Brain pericyte (primary cell): ENCODE measurements around the gene ZNF256.

Experiments
- DNase-seq: peaks from one replicate; pipeline ENCODE4 v3.0.0-alpha.2; 2012; ENCODE audit warnings: low read depth, low spot score

ZNF256 gene

DNA sequence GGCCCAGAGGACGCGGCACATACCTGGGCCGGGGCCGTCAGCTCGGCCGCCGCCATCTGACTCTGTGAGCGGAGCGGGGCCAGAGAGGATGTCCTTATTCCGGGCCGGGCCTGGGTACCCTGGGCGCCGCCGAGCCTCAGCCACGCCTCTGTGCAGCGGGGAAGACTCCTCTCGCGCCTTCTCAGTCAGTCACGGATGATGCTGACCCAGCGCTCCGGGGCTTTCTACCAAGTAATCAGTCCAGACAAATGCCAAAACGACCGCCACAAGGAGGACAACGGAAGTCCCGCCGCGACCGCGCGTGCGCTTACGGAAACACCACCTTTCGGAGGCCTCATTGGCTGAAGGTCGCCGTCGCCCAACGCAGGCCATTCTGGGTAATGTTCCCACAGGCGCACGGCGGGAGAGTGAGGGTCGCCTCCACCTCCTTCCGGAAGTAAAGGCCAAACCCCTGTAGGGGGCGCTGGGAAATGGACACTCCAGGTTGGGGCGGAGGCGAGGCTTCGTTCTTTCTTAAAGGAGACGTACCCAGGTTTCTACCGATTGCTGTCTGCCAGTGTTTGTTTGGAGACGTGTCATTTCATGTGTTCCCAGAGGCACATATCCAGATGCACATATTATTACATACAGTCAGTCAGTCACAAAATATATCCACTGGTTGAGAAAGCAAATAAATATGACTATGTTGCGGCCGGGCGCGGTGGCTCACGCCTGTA, at the start of gene ZNF256:
Gene ZNF256 (minus strand): TSS at position 288 of the 716 bp plus-strand sequence. CDS start 232 bp downstream, at position 56.
- peak; percentile 86 for DNase-seq

DNA sequence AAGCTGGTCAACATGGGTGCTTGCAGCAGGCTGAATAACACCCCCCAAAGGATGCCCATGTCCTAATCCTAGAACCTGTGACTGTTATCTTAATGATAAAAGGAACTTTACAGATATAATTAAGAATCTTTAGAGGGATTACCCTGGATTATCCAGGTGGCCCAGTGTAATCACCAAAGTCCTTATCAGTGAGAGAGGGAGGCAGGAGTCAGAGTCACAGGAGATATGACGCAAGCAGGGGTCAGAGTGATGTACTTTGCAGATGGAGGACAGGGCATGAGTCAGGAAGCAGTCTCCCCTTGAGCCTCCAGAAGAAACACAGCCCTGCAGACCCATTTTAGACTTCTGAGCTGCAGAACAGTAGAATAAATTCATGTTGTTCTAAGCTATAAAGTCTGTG, 45.3 kb upstream of the ZNF256 start:
- no peak for DNase-seq

DNA sequence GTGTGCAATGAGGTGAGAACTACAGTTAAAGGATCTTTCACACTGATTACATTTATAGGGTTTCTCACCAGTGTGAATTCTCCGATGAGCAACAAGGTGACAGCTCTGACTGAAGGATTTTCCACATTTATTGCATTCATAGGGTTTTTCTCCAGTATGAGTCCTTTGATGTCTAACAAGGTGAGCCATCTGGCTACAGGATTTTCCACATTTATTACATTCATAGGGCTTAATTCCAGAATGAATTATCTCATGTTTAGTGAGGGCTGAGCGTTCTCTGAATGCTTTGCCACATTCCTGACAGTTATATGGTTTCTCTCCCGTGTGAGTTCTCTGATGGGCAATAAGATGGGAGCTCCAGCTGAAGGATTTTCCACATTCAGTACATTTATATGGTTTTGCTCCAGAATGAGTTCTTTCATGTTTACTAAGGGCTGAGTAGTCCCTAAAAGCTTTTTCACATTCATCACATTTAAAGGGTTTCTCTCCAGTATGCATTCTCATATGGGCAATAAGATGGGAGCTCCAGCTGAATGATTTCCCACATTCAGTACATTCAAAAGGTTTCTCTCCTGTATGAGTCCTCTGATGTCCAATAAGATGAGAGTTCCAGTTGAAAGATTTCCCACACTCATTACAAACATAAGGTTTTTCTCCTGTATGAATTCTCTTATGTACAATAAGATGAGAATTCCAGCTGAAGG, 31.2 kb upstream of the ZNF256 start:
- no peak for DNase-seq

DNA sequence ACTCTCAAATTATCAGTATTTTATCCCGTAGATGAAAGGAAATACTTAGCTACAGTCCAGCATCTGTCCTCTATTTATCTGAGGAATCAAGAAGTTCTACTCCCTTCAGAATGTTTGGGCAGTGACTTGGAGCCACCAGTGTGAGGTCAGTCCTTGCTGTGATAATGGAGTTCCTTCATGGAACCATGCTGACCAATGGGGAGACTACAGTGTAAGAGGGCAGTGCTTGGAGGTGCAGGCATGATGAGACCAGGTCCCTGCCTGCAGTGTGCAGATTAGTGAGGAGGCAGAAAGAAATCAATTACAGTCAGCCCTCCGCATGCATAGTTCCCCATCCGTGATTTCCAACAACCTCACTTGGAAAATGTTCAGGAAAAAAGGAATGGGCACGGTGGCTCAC, 26.9 kb upstream of the ZNF256 start, which contains the start of gene C19orf18:
Gene C19orf18 (minus strand): TSS at position 101 of the 400 bp plus-strand sequence. CDS start 102 bp downstream, outside the sequence.
- DNase-seq, result no peak

DNA sequence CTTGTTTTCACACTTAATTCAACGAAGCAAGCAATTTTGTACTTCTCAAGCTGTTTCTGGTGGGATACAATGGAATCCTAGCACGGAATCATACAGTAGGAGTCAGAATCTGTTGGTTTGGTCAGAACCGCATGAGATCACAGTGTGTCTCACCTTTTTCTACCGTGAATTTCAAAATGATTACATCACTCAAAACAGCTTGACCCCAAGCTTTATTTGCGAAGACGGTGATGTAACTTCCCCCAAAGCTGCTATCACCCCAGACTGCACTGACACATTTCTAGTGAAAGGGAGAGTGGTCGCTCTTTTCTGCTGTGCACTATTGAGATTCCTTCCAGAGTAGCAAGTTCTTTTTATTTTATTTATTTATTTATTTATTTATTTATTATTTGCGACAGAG, 17.3 kb upstream of the ZNF256 start:
- DNase-seq, result no peak

DNA sequence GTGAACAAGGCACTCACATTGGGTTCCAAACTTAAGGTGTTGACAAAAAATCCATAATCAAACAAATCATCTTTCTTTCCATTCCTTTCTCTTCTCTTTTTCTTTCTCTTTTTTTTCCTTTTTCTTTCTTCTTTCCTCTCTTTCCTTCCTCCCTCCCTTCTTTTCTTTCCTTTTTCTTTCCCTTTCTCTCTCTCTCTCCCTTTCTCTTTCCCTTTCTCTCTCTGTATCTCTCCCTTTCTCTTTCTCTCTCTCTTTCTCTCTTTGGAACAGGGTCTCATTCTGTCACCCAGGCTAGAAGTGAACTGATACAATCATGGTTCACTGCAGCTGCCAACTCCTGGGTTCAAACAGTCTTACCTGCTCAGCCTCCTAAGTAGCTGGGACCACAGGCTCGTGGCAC, 14.3 kb upstream of the ZNF256 start:
- no peak for DNase-seq

DNA sequence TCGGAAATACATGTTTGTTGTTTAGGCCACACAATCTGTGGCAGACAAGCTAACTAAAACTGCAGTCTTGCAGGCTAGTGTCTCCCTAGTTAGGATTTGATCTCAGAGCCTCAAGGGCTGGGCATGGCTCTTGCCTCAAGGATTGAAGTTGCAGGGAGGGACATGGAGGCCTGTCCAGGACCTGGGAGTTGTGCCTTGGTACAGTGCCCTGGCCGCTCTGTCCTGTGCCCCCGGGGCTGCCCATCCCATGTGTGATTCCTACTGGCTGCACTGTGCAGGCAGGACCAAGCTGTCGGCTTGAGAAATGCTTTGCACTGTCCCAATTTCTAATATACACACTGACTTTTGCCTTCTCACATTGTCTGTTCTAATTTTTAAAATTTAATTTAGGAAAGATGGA, 7.5 kb upstream of the ZNF256 start:
- DNase-seq, result no peak

DNA sequence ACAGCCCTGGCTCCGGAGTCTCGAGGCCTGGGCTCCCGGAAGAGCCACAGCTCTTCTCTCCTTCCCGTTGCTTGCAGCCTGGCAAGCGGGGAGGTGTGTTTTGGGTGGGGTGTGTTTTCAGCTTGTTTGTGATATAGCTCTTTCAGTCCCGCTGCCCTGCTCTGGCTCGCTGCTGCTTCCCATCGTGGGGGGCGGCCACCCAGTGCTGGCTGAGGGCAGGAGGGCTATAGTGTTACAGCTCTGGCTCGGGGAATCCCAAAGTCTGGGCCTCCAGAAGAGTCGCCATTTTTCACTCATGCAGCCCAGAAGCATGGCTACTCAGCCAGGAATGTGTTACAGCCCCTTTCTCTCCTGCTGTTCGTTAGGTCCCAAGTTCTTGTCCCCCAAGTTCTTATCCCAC, 2.2 kb upstream of the ZNF256 start:
- DNase-seq, result no peak

DNA sequence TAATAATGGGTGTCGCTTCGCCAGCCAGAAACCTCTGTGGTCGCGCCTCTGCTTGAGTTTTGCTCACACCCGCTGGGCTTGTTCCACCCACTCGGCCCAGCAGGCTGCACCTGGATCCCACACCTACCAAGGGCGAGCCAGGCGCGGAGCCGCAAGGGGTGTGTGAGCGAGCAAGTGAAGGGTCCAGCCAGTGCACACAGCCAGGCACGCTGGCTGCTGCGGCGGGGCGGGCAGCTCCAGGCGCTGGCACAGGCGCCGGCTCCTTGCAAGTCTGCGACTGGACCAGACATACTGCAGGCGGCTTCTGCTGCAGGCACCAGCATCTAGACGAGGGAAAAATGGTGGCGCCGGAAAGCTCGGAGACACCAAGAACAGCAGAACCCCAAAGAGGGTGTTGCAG, 1.8 kb upstream of the ZNF256 start:
- no peak for DNase-seq

DNA sequence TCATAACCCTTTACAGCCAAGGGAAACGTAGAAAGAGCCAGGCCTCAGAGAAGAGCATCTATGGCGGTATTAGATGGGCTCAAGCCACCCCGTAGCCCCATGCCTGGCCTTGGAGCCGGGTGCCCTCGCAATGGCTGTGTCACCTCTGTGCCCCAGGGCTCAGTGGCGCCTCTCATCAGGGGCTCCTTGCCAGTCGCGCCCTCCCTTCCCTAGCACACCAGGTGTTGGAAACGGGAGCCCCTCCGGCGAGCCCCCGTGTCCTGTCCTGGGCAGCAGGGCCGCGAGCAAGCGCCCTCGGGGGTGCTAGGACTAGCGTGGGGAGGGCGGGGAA, 453 bp downstream of the ZNF256 start:
- no peak for DNase-seq

DNA sequence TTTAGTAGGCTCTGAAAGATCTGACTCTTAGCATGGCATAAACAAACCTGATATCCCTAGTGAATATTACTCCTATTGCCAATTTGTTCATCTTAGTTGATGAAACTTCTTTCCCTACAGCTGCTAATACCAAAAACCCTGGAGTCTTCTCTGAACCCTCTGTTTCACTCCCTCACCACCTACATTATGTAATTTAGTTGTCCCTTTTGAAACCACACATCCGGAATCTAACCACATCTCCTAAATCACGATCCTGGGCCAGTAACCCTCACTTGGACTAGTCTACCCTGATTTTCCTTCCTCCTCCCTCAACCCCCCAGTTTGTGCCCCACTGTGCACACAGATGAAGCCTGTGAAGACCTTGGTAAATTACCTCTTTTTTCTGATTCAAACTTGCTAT, 1.2 kb downstream of the ZNF256 start:
- DNase-seq, result no peak

DNA sequence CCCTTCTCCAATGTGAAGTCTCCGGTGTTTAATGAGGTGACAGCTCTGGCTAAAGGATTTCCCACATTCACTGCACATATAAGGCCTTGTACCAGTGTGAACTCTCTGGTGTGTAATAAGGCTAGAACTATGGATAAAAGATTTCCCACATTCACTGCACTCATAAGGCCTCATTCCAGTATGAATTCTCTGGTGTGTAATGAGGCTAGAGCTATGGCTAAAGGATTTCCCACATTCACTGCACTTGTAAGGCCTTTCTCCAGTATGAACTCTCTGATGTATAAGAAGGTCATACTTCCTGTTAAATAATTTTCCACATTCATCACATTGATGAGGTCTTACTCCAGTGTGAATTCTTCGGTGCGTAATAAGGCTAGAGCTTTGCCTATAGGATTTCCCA, 5.9 kb downstream of the ZNF256 start:
- DNase-seq, result no peak

DNA sequence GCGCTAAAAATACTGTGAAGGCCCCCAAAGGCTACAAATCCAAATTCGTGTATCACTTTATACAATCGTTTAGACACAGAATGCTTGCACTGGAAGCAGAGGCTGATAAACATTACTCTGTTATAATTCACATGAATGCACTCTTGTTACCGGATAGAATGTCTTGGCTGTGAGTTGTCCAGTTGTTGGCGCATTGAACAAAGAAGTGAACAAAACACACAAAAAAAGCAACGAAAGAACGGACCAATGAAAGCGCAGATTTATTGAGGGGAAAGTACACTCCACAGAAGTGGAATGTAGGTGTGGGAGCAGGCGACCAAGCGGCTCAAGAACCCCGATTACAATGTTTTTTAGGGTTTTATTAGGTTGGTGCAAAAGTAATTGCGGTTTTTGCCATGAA, 11.8 kb downstream of the ZNF256 start:
- DNase-seq, result no peak

DNA sequence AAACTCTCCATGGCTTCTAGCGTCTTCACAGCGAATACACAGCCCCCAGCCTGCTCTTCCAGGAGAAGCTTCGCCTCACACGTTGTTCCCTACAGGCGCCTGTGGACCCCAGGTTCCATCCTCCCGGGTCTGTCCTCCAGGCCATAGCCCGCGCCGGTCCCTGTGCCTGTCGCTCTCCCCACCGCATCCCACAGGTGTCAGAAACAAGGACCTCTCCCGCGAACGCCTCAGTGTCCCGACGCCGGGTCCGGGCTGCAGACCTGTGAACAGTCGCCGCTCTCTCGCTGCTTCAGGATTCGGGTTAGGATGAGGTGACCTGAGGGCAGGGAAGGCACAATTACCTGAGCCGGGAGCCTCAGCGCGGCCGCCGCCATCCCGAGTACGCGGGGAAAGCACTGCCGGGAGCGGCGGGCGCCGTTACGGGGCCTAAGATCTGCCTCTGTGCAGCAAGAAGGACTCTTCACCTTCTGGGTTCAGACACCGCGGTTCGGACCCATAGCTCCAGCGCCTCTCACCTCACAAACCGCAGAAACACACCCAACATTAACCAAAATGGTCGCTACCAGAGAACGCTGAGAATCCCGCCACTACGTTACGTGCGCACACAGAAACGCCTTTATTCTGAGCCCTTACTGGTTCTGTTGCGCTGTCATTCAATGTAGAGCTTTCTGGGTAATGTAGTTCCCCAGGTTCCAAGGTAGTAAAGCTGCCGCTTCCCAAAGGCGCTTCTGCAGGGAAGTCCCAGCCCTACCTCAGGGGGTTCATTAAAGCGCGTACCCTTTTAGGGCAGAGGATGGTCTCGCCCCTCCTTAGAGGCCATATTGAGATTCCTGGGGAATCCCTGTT, 12.5 kb downstream of the ZNF256 start, which contains the start of gene ZNF418:
Gene ZNF418 (minus strand): TSS at position 583 of the 846 bp plus-strand sequence. CDS start 1,580 bp downstream, outside the sequence.
- DNase-seq, result peak; percentile 32

DNA sequence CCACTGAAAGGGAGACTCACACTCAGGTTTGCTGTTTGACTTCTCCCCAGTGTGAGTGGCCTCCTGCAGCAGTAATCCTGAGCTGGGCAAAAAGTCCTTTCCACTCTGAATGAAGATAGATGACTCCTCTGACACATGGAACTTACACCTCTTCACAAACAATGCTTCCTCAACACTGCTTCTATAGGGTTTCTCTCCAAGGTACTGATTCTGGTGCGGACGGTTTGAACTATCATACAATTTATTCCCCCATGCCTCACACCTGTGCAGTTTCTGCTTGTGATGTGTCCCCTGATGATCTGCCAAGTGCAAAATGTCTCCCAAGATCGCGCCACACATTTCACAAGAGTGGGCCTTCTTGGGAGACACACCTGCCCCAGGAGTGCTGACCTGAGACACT, 19.9 kb downstream of the ZNF256 start:
- DNase-seq, result no peak

DNA sequence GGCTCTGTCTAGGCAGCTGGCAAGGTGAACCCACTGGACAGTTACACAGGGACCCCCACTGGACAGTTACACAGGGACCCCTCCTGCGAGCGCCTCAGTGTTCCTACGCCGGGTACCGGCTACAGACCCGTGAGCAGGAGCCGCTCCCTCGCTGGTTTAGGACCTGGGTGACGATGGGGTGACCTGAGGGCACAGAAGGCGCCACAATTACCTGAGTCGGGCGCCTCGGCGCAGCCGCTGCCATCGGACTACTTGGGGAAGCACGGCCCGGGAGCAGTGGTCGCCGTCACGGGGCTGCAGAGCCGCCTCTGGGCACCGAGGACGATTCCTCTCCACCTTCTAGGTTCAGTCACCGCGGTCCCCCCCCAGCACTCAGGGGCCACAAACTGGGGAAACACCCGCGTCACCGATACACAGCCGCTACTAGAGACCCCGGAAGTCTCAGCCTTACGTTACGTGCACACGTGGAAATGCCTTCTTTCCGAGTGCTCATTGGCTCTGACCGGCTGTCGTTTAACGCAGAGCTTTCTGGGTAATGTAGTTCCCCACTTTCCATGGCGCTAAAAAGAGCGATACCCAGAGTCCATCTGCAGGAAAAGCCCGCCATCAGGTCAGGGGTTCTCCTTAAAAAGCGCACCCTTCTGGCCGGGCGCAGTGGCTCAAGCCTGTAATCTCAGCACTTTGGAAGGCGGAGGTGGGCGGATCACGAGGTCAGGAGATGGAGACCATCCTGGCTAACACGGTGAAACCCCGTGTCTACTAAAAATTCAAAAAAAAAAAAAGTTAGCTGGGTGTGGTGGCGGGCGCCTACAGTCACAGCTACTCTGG, 31.1 kb downstream of the ZNF256 start, which contains the start of gene ZNF417:
Gene ZNF417 (minus strand): TSS at position 425 of the 828 bp plus-strand sequence. CDS start 181 bp downstream, at position 244.
- peak; percentile 79 for DNase-seq

DNA sequence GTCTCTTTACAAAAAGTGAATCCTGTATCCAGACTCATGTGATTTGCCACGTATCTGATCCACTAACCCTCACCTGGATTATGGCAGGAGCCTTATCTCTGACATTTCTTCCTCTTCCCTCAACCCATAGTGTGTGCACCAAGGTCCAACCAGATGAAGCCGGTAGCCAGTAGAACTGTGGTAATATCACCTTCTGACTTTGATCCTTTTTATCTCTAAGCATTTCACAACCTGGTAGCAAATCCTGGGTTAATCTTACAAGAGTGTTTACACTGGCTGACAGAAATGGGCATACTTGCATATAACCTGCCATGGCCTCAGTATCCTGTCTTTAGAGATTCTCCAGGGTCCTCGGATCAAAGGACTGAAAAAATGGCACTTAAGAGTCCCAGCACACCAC, 33.0 kb downstream of the ZNF256 start:
- DNase-seq, result no peak

DNA sequence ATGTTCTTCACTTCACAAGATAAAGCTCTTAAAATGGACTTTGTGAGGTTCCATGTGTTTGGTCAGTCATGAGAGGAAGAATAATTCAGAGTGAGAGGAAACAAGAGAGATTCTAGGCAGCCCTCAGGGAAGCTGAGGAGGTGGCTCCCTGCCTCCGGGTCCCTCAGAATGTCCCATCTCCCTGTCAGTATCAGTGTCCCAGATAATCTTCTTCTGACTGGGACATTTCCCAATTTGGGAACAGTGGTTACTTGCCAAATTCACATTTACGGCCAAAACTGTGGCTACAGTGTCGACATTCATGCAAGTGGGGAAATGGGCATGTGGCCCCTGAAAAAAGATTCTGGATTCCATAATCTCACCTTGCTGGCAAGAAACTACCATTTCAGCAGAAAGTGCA, 40.1 kb downstream of the ZNF256 start:
- no peak for DNase-seq

DNA sequence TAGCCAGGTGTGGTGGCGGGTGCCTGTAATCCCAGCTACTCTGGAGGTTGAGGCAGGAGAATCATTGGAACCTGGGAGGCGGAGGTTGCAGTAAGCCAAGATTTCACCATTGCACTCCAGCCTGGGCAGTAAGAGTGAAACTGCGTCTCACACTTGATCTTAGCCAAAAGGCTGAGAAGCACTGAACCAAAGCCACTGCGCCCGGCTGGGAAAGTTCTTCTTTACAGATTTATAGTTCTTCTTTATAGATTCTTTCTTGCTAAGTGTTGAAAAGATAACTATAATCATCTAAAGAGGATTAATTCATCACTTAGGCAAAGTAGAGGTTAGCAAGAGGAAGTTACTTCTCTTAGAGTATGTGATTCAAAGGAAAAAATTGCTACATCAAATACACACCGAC, 42.2 kb downstream of the ZNF256 start:
- no peak for DNase-seq

DNA sequence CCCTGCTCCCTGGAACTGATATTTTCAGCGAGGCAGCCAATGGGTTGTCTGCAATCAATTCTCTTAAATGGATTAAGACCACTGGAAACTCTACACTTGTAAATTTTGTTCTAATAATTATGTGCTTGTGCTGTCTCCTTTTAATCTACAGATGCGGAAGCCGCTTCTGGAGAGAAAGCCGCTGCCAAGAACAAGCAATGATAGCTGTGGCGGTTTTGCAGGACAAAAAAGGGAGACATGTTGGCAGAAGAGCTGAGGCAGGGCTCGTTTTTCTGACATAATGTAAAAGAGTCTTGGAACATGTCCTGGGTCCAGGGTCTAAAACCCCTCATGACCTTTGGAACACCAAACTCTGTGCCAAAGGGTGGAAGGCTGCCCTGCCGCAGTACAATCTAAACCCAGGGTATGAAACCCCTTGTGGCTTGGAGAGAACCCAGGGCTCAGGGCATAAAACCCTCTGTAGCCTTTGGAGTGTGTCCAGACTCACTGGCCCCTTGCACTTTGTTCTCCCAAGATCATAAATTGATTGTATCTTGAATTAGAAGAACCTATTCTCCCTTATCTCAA, 43.8 kb downstream of the ZNF256 start:
- no peak for DNase-seq

DNA sequence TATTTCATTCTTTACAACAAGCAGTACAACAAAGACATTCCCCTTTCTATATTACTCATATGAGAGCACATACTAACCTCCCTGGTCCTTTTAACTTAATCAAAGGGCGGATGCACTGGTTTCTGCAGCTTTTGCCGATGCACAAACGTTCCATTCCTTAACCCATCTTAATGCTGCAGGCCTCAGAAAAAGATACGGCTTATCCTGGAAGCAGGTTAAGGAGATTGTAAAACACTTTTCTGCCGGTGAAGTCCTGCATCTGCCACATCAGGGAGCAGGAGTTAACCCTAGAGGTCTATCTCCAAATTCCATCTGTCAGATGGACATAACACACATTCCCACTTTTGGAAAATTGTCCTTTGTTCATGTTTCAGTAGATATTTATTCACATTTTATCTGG, 47.2 kb downstream of the ZNF256 start:
- DNase-seq, result no peak
